ENCODE measurements around the gene KIF6. TPM values are rescaled to one million over a fixed set of nuclear protein-coding genes. Genes with fewer than 3 reads are reported as not detected.

The KIF6 gene
- total and polyA plus RNA-seq, 4 donors, result 2.0 to 4.8 (median 2.9) TPM

- no peaks in the 10 kb centered on the region for H3K9me3 ChIP-seq (ENCODE audit: control insufficient read depth, insufficient read depth, low read length)
- no peaks in the 10 kb centered on the region for H3K4me1 ChIP-seq (ENCODE audit: control insufficient read depth, insufficient read depth, low read length)
- H3K27me3 ChIP-seq (ENCODE audit: control insufficient read depth, insufficient read depth, low read length), result no peaks in the 10 kb centered on the region
- H3K27ac ChIP-seq (ENCODE audit: low read depth, low read length), result no peak overlapping the region
- no peaks in the 10 kb centered on the region for H3K36me3 ChIP-seq (ENCODE audit: control insufficient read depth, insufficient read depth, low read length)
- H3K4me3 ChIP-seq (ENCODE audit: low read depth, low read length), result no peak overlapping the region
- WGBS (ENCODE audit: insufficient coverage), result 94% methylated on average over 2 of the region's 3 CpGs
- no peak for DNase-seq (ENCODE audit: low read depth in 4 of 6, low spot score in 6 of 6)
Measured at GRCh38 chr6:39424831-39425230, 300.4 kb downstream of the KIF6 start.

GRCh38 chr6:39422238-39422637 lies 303.0 kb downstream of the KIF6 start:
- H3K4me3 ChIP-seq (ENCODE audit: low read depth, low read length), result no peak overlapping the region
- no peaks in the 10 kb centered on the region for H3K36me3 ChIP-seq (ENCODE audit: control insufficient read depth, insufficient read depth, low read length)
- H3K9me3 ChIP-seq (ENCODE audit: control insufficient read depth, insufficient read depth, low read length), result no peaks in the 10 kb centered on the region
- H3K4me1 ChIP-seq (ENCODE audit: control insufficient read depth, insufficient read depth, low read length), result peaks cover 4% of the 10 kb centered on the region
- no peak overlapping the region for H3K27ac ChIP-seq (ENCODE audit: low read depth, low read length)
- DNase-seq (ENCODE audit: low read depth in 4 of 6, low spot score in 6 of 6), result no peak
- 87% methylated on average over 4 of the region's 6 CpGs for WGBS (ENCODE audit: insufficient coverage)
- no peaks in the 10 kb centered on the region for H3K27me3 ChIP-seq (ENCODE audit: control insufficient read depth, insufficient read depth, low read length)

- 89% methylated on average over 9 of the region's 11 CpGs for WGBS (ENCODE audit: insufficient coverage)
- Histone ChIP-seq H3K36me3 (ENCODE audit: control insufficient read depth, insufficient read depth, low read length) (no peaks in the 10 kb centered on the region), H3K27ac (ENCODE audit: low read depth, low read length) (no peak overlapping the region), H3K4me1 (ENCODE audit: control insufficient read depth, insufficient read depth, low read length) (peaks cover 4% of the 10 kb centered on the region), H3K27me3 (ENCODE audit: control insufficient read depth, insufficient read depth, low read length) (no peaks in the 10 kb centered on the region), H3K9me3 (ENCODE audit: control insufficient read depth, insufficient read depth, low read length) (no peaks in the 10 kb centered on the region), H3K4me3 (ENCODE audit: low read depth, low read length) (no peak overlapping the region)
- no peak for DNase-seq (ENCODE audit: low read depth in 4 of 6, low spot score in 6 of 6)
Measured at GRCh38 chr6:39421383-39422225, 303.6 kb downstream of the KIF6 start.

GRCh38 chr6:39420300-39421265 lies 304.6 kb downstream of the KIF6 start:
- peak in 1 of 6 donors; percentile 35 for DNase-seq (ENCODE audit: low read depth in 4 of 6, low spot score in 6 of 6)
- Histone ChIP-seq H3K4me1 (ENCODE audit: control insufficient read depth, insufficient read depth, low read length) (peaks cover 4% of the 10 kb centered on the region), H3K27me3 (ENCODE audit: control insufficient read depth, insufficient read depth, low read length) (no peaks in the 10 kb centered on the region), H3K9me3 (ENCODE audit: control insufficient read depth, insufficient read depth, low read length) (no peaks in the 10 kb centered on the region), H3K4me3 (ENCODE audit: low read depth, low read length) (no peak overlapping the region), H3K36me3 (ENCODE audit: control insufficient read depth, insufficient read depth, low read length) (no peaks in the 10 kb centered on the region), H3K27ac (ENCODE audit: low read depth, low read length) (no peak overlapping the region)
- WGBS (ENCODE audit: insufficient coverage), result 100% methylated on average over 1 of the region's 15 CpGs

- peak in 1 of 6 donors; percentile 39 for DNase-seq (ENCODE audit: low read depth in 4 of 6, low spot score in 6 of 6)
- no peaks in the 10 kb centered on the region for H3K36me3 ChIP-seq (ENCODE audit: control insufficient read depth, insufficient read depth, low read length)
- no peaks in the 10 kb centered on the region for H3K9me3 ChIP-seq (ENCODE audit: control insufficient read depth, insufficient read depth, low read length)
- 57% methylated on average over 3 of the region's 3 CpGs for WGBS (ENCODE audit: insufficient coverage)
- H3K27me3 ChIP-seq (ENCODE audit: control insufficient read depth, insufficient read depth, low read length), result no peaks in the 10 kb centered on the region
- H3K4me3 ChIP-seq (ENCODE audit: low read depth, low read length), result no peak overlapping the region
- no peak overlapping the region for H3K27ac ChIP-seq (ENCODE audit: low read depth, low read length)
- peaks cover 4% of the 10 kb centered on the region for H3K4me1 ChIP-seq (ENCODE audit: control insufficient read depth, insufficient read depth, low read length)
Measured at GRCh38 chr6:39419607-39420006, 305.6 kb downstream of the KIF6 start.

- Histone ChIP-seq H3K27ac (ENCODE audit: low read depth, low read length) (no peak overlapping the region), H3K27me3 (ENCODE audit: control insufficient read depth, insufficient read depth, low read length) (no peaks in the 10 kb centered on the region), H3K4me3 (ENCODE audit: low read depth, low read length) (no peak overlapping the region), H3K36me3 (ENCODE audit: control insufficient read depth, insufficient read depth, low read length) (no peaks in the 10 kb centered on the region), H3K4me1 (ENCODE audit: control insufficient read depth, insufficient read depth, low read length) (peaks cover 4% of the 10 kb centered on the region), H3K9me3 (ENCODE audit: control insufficient read depth, insufficient read depth, low read length) (no peaks in the 10 kb centered on the region)
- WGBS (ENCODE audit: insufficient coverage), result no CpG with 5 or more reads among the region's 2 CpGs
- no peak for DNase-seq (ENCODE audit: low read depth in 4 of 6, low spot score in 6 of 6)
Measured at GRCh38 chr6:39417440-39417839, 307.8 kb downstream of the KIF6 start.

GRCh38 chr6:39416728-39417127 lies 308.5 kb downstream of the KIF6 start:
- no peaks in the 10 kb centered on the region for H3K9me3 ChIP-seq (ENCODE audit: control insufficient read depth, insufficient read depth, low read length)
- no peak overlapping the region for H3K27ac ChIP-seq (ENCODE audit: low read depth, low read length)
- peaks cover 4% of the 10 kb centered on the region for H3K4me1 ChIP-seq (ENCODE audit: control insufficient read depth, insufficient read depth, low read length)
- H3K4me3 ChIP-seq (ENCODE audit: low read depth, low read length), result no peak overlapping the region
- no peak for DNase-seq (ENCODE audit: low read depth in 4 of 6, low spot score in 6 of 6)
- 51% methylated on average over 4 of the region's 4 CpGs for WGBS (ENCODE audit: insufficient coverage)
- no peaks in the 10 kb centered on the region for H3K27me3 ChIP-seq (ENCODE audit: control insufficient read depth, insufficient read depth, low read length)
- no peaks in the 10 kb centered on the region for H3K36me3 ChIP-seq (ENCODE audit: control insufficient read depth, insufficient read depth, low read length)

GRCh38 chr6:39416026-39416425 lies 309.2 kb downstream of the KIF6 start:
- Histone ChIP-seq H3K4me1 (ENCODE audit: control insufficient read depth, insufficient read depth, low read length) (peaks cover 4% of the 10 kb centered on the region), H3K27ac (ENCODE audit: low read depth, low read length) (no peak overlapping the region), H3K27me3 (ENCODE audit: control insufficient read depth, insufficient read depth, low read length) (no peaks in the 10 kb centered on the region), H3K4me3 (ENCODE audit: low read depth, low read length) (no peak overlapping the region), H3K36me3 (ENCODE audit: control insufficient read depth, insufficient read depth, low read length) (no peaks in the 10 kb centered on the region), H3K9me3 (ENCODE audit: control insufficient read depth, insufficient read depth, low read length) (no peaks in the 10 kb centered on the region)
- peak in 2 of 6 donors; percentile 21 to 52 for DNase-seq (ENCODE audit: low read depth in 4 of 6, low spot score in 6 of 6)
- WGBS (ENCODE audit: insufficient coverage), result no CpG with 5 or more reads among the region's 3 CpGs

- Histone ChIP-seq H3K36me3 (ENCODE audit: control insufficient read depth, insufficient read depth, low read length) (no peaks in the 10 kb centered on the region), H3K4me1 (ENCODE audit: control insufficient read depth, insufficient read depth, low read length) (peaks cover 4% of the 10 kb centered on the region), H3K4me3 (ENCODE audit: low read depth, low read length) (no peak overlapping the region), H3K27me3 (ENCODE audit: control insufficient read depth, insufficient read depth, low read length) (no peaks in the 10 kb centered on the region), H3K27ac (ENCODE audit: low read depth, low read length) (no peak overlapping the region), H3K9me3 (ENCODE audit: control insufficient read depth, insufficient read depth, low read length) (no peaks in the 10 kb centered on the region)
- DNase-seq (ENCODE audit: low read depth in 4 of 6, low spot score in 6 of 6), result no peak
- WGBS (ENCODE audit: insufficient coverage), result 80% methylated on average over 1 of the region's 3 CpGs
Measured at GRCh38 chr6:39415482-39415881, 309.7 kb downstream of the KIF6 start.
